HG02759 (cell line): ENCODE results near the gene NUDC.
A peak's percentile ranks its signal among the peaks of the same experiment; 100 is the strongest.
"Not testable (repeated sequence)": the region's sequence is repeated elsewhere in the genome, so short reads cannot be mapped to it uniquely, and the experiment has no call there.

ENCODE experiments used
- ATAC-seq: cut with Tn5 transposase; IDR thresholded peaks from one replicate; pipeline ENCODE4 v1.9.1; 2021; ENCODE audit warnings: mild to moderate bottlenecking, moderate library complexity; ENCODE audit not compliant: unreplicated experiment

NUDC gene

GRCh38 chr1:26986658-26987057 is 65.1 kb downstream of the NUDC start:
- no peak for ATAC-seq

GRCh38 chr1:26989403-26990109 is 68.0 kb downstream of the NUDC start:
- not testable (repeated sequence) for ATAC-seq

DNA sequence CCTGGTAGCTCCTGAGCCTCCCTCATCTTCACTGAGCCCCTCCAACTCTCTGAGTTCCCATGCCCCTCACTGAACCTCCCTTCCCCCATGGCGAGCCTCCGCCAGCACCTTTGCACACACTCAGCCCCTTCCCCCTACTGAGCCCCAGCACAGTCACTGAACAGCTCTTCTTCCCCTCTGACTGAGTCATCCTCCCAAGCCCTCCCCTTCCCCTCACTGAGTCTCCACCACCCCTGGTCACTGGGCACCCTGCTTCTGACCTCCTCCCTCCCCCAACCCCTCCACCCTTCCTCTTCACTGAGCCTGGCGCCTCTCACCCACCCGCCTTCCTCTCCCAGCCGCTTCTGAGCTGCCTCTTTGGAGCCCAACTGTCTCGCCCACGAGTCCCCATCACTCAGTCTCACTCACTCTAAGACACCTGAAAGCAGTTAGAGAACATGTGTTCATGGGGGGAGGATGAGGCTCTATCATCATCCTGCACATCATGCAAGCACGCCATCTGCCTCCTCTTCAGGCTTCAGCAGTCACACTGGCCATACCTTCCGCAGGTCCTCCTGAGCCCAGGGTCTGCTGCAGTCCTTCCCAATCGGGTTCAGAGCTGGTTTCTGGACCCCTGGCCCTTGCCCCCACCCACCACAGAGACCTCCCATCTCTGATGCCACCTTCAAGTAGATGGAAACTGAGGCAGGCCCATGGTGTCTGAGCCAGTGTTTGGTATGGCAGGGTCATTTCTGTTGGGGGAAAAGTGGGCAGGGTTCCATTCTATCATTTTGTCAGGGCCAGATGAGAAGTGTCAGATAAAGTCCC is 70.0 kb downstream of the NUDC start:
- ATAC-seq: no peak

DNA sequence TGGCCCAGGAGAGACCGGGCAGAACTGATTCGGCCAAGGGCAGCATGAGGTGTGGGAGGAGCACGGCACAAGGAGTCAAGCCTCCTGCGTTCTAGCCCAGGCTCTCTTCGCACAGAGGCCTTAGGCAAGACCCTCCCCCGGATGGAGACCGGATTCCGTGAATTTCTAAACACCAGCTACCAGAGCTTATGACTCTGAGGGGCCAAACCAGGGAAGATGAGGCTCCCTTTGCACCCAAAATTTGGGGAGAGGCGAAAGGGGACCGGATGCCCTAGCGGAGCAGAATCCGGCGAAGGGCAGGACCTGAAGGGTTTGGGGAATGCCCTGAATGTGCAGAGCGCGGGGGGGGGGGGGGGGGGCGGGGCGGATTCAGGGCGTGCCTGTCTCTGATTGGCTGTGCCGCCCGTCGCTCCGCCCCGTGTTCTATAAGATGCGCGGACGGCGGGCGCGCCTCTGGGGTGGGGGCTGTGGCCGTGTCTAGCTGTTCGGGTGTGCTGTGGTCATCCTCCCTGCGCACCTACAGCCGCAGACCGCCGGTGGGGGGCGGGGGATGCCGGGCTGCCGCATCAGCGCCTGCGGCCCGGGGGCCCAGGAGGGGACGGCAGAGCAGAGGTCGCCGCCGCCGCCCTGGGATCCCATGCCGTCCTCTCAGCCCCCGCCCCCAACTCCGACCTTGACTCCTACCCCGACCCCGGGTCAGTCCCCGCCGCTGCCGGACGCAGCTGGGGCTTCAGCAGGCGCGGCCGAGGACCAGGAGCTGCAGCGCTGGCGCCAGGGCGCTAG is 71.9 kb downstream of the NUDC start, which contains the start of gene TRNP1:
Gene TRNP1, plus strand, starts transcription at position 456 of the 783 bp plus-strand sequence. Its CDS starts 95 bp downstream, at position 551.
- ATAC-seq: peak; percentile 68

GRCh38 chr1:26994020-26994786 is 72.7 kb downstream of the NUDC start:
- ATAC-seq: peak; percentile 22

- no peak for ATAC-seq
Observed at GRCh38 chr1:26994787-26995517, 73.4 kb downstream of the NUDC start.

DNA sequence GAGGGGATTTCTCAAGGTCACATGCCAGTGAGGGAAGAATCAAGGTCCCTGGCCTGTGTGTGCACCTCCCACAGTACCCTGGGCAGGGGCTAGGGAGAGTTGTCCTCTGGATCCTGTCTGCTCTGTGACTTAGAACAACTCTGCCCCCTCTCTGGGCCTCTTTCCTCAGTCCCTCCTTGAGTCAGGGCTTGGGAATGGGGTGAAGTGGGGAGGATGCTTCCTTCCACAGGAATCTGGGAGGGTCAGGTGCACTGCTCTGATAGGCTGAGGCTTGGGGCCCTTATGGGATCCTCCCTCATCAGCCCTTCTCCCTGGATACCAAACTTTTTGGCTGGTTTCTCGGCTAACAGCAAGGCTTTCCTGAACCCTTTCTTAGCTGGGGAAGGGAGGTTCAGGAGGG is 74.5 kb downstream of the NUDC start:
- no peak for ATAC-seq
